NCI-H128 (cell line): ENCODE data around the gene USP35.

Experiments used
- DNase-seq: peaks from one replicate; lab custom pipeline; 2025; ENCODE audit not compliant: unreplicated experiment; lab: John Stamatoyannopoulos, UW

USP35 gene

GRCh38 chr11:78197816-78198215, 9.1 kb downstream of the USP35 start:
- no peak for DNase-seq

- DNase-seq: no peak
Observed at GRCh38 chr11:78199015-78199652, 10.4 kb downstream of the USP35 start.

- no peak for DNase-seq
Observed at GRCh38 chr11:78199653-78200015, 10.9 kb downstream of the USP35 start.

- no peak for DNase-seq
Observed at GRCh38 chr11:78200061-78200460, 11.3 kb downstream of the USP35 start.

- no peak for DNase-seq
Observed at GRCh38 chr11:78200553-78200952, 11.8 kb downstream of the USP35 start.

GRCh38 chr11:78201096-78201818, 12.5 kb downstream of the USP35 start:
- no peak for DNase-seq

- no peak for DNase-seq
Observed at GRCh38 chr11:78202733-78203167, 14.0 kb downstream of the USP35 start.

- no peak for DNase-seq
Observed at GRCh38 chr11:78203184-78203583, 14.5 kb downstream of the USP35 start.

GRCh38 chr11:78205256-78205655, 16.5 kb downstream of the USP35 start:
- DNase-seq: no peak

GRCh38 chr11:78205691-78206090, 17.0 kb downstream of the USP35 start:
- no peak for DNase-seq

GRCh38 chr11:78207532-78208256, 19.0 kb downstream of the USP35 start:
- no peak for DNase-seq

- no peak for DNase-seq
Observed at GRCh38 chr11:78208257-78209165, 19.8 kb downstream of the USP35 start.

- no peak for DNase-seq
Observed at GRCh38 chr11:78209478-78209877, 20.8 kb downstream of the USP35 start.

- no peak for DNase-seq
Observed at GRCh38 chr11:78210000-78210608, 21.4 kb downstream of the USP35 start.

- no peak for DNase-seq
Observed at GRCh38 chr11:78211565-78211964, 22.8 kb downstream of the USP35 start.

GRCh38 chr11:78212586-78213371, 24.1 kb downstream of the USP35 start:
- DNase-seq: no peak

- DNase-seq: no peak
Observed at GRCh38 chr11:78213526-78214330, 25.0 kb downstream of the USP35 start.

GRCh38 chr11:78214331-78215194, 25.8 kb downstream of the USP35 start:
- DNase-seq: no peak
